ENCODE measurements around the gene CRYBB1.

GRCh38 chr22:26574001-26574723, 43.7 kb downstream of the CRYBB1 start:
- TF ChIP-seq CTCF (IDR thresholded peaks at IDR 0.05; ENCODE audit: low read length) (no peak), EZH2 (optimal IDR thresholded peaks at IDR 0.05; ENCODE audit: low read depth, low read length) (no peak), EZH2phosphoT487 (IDR thresholded peaks at IDR 0.05; ENCODE audit: low read length) (no peak)

All from MM.1S (cell line).